GM10248 (cell line): Measurements from ENCODE around the gene ZNF608.

Experiments
- CTCF ChIA-PET: fragments of 300-600 bp; sonication (Branson Sonifier 250); formaldehyde crosslinking; extraction: SDS; loops from one replicate; lab custom pipeline; 2021; ENCODE audit warnings: antibody characterized with exemption; lab: Yijun Ruan, JAX
- POLR2A ChIA-PET: fragments of 350-650 bp; sonication (Branson Sonifier 250); formaldehyde crosslinking; extraction: SDS; loops from one replicate; lab custom pipeline; 2020; ENCODE audit warnings: antibody characterized with exemption; lab: Yijun Ruan, JAX
- DNase-seq: peaks from one replicate; pipeline ENCODE4 v3.0.0; 2012; ENCODE audit errors: extremely low spot score
- TF ChIP-seq, protein P1 (sequence below): IDR thresholded peaks from 2 replicates; pipeline ENCODE4 v1.5.1; 2012; ENCODE audit warnings: mild to moderate bottlenecking, low read depth; ENCODE audit errors: extremely low read depth, missing control alignments, control extremely low read depth

ZNF608 gene

DNA sequence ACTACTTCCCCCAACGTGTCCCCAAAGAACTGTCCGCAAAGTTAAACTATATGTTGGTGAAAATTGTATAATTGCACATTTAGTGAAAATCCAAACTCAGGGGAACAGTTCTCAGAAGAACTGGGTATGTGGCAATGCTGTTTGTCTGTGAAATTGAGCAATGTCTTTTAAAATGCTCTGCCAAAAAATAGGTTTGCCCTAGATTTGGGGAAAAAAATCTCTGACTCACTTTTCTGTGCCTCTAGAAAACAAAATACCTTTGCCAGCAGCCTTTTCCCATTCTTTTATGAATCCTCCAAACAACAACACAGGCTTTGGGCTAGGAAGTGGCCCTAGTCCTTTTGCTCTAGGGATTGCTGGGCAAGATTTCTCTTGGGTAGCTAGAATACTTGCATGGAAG lies 37.4 kb upstream of the ZNF608 start:
- ChIA-PET CTCF (interaction anchor here (1.2 to 2.5 kb wide), 4 partner anchors 10 to 34 kb away, joined by 3 to 11 read pairs (median 3); no protein-coding TSS in a partner anchor), POLR2A (no interaction called here)
- DNase-seq = no peak
- TF ChIP-seq, protein P1, sequence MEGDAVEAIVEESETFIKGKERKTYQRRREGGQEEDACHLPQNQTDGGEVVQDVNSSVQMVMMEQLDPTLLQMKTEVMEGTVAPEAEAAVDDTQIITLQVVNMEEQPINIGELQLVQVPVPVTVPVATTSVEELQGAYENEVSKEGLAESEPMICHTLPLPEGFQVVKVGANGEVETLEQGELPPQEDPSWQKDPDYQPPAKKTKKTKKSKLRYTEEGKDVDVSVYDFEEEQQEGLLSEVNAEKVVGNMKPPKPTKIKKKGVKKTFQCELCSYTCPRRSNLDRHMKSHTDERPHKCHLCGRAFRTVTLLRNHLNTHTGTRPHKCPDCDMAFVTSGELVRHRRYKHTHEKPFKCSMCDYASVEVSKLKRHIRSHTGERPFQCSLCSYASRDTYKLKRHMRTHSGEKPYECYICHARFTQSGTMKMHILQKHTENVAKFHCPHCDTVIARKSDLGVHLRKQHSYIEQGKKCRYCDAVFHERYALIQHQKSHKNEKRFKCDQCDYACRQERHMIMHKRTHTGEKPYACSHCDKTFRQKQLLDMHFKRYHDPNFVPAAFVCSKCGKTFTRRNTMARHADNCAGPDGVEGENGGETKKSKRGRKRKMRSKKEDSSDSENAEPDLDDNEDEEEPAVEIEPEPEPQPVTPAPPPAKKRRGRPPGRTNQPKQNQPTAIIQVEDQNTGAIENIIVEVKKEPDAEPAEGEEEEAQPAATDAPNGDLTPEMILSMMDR = no peak

DNA sequence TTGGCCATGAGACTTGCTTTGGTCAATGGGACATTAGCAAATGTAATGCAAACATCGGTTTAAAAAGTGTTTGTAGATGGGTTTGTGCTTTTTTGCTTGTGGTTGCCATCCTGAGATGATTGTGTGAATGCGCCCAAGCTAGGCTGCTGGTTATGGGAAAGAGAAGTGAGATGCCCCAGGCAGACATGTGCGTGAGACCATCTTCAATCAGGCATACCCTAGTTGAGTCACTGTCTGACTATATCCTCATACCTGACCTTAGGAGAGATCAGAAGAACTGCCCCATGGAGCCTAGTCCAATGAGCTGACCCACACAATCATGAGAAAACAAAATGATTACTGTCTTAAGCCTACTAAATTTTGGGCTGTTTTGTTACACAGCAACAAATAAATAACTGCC lies 36.8 kb upstream of the ZNF608 start:
- DNase-seq = no peak
- TF ChIP-seq, protein P1 = no peak
- ChIA-PET POLR2A (no interaction called here), CTCF (interaction anchor here (2.5 kb wide), 1 partner anchor 11 kb away, joined by 11 read pairs; no protein-coding TSS in a partner anchor)

DNA sequence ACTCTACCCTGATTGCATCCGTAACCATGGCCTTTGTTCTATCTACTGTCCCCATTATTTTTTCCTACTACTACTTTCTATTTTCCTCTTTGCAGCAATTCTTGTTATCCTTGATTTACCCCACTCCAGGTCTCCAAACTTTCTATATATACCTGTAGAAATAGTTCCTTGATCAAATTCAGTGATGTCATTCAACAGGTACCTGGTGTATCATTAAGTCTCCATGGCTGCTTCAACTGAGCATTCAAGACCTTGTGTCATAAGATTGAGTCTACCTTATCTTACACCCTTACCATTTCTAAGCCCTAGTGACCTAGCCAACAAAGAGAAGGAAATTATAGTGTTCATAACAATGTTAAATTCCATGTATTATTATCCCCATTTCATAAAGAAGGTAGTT lies 35.8 kb upstream of the ZNF608 start:
- no peak for DNase-seq
- TF ChIP-seq, protein P1 = no peak
- CTCF ChIA-PET = no interaction called here
- POLR2A ChIA-PET = no interaction called here

DNA sequence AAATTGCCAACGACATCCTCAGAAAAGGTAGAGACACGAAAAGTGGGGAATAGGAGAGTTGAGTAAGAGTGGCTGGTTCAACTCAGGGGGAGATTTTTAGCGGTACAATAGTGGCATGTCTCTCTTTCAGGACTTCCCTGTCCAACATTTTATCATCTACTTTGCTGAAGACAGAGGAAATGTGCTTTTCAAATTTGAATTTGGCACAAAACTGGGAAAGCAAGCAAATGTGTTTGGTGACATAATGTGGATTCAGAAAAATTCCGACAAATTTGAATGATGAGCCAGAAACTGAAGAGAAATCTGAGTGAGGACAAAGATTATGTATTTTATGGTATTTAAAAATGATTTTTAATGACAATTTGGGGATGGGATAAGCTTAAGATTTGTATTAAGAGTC lies 33.6 kb upstream of the ZNF608 start:
- DNase-seq = no peak
- TF ChIP-seq, protein P1 = no peak
- ChIA-PET CTCF (no interaction called here), POLR2A (no interaction called here)

DNA sequence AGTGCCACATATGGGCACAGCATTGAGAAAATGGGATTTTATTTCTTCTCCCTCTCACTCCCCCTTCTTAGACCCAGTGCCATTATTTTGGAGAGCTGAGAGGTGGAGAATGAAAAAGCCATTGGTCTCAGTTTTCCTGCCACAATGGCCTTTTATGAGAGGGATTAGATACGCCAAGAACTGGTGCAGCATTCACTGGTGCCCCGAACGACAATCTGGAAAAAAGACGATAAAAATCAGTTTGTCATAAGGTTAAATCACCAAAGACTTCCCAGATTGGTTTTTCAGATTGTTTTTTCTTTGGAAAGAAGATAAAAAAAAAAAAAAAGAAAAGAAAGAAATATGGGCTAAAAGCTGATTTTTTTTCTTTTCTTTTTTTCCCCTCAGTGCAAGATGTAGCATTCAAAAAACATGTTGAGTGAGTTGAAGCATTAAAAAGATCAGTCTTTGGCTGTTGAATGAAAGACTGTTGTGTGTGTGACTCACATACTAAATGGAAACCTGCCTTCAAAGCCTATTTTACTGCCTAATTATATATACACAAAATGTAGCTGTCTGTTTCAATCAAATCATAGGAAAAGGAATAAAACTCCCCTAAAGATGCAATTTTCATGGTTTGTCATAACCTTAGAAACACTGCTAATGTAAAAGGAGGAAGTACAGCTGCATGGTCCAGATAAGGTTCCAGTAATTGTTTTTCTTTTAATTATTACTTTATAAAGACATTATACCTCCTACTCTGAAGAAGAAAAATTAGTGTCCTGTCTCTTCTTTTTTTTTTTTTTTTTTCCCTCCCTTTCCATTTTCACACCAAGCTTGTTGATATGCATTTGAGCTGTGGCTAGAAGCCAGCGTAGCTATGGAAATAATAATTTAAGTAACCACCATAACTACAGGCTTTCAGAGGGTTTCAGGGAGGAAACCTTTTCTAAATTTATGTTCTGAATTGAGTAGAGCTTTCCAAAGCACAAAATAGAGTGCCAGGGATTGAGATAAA lies 27.2 kb upstream of the ZNF608 start:
- DNase-seq = no peak
- ChIA-PET POLR2A (no interaction called here), CTCF (interaction anchor here (0.8 to 1.4 kb wide), 7 partner anchors 11 to 54 kb away, joined by 3 read pairs; no protein-coding TSS in a partner anchor)
- TF ChIP-seq, protein P1 = no peak

DNA sequence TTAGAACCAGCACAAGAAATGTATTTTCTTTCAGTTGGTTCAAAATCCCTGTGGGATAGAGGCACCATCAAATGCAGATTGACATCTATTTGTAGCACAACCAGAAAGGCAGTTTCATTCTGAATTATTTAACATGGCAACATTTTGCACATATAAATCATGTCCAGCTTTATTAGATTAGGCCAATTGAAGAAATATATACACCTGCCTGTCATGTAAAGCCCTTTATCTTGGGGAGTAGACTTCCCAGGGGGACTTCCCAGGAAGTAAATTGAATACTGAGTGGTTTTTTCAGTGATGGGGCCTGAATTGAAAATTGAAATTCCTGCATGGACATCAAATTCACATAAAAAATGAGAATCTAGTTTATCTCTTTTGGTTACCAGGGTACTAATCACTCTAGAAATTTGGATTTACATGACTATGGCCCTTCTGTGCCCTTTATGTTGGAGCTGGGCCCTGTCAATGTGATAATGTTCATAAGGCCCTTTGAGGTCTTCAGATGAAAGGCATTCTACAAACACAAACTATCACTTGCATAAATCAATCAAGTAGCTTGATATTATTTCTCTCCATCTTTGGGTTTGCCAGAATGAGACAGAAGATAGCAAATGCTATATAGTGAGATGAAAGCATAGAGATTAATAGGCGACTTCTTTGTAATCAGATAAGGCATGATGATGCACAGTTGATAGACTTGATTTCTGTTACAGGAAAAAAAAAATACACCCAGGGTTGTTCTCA lies 26.2 kb upstream of the ZNF608 start:
- POLR2A ChIA-PET = no interaction called here
- CTCF ChIA-PET = interaction anchor here (0.8 to 1.1 kb wide), 2 partner anchors 14 to 23 kb away, joined by 3 read pairs; no protein-coding TSS in a partner anchor
- no peak for DNase-seq
- TF ChIP-seq, protein P1 = no peak
